HG03460 (cell line): Measurements from ENCODE around the gene AKAIN1.

ENCODE experiments used
- ATAC-seq: cut with Tn5 transposase; IDR thresholded peaks from one replicate; pipeline ENCODE4 v1.9.1; 2021; ENCODE audit not compliant: unreplicated experiment

Gene AKAIN1

DNA sequence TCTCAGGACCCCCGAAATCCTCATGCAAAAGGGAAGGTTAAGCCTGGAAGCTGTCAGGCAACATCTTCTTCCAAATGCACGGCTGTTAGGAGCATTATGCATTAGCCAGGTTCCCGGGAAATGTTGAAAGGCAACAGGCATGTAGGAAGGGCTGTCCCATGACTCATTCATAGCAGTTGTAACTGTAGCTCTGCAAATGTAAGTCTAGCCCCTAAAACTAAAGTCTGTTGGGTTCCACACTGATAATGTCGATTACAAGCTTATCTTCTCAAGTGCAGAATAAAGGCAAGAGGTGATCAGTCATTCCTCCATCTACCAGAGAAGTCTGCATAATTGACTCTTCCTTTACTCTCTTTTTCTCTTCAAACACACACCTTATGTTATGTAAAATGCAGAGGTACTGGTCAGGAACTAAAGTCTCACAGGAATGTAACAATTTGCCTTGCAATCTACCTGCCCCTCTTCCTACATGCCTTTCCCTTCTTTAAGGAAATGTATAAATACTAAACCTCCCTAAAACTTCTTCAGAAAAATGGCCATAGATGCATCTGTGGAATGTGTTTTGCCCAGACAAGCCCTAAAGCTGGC is 99.8 kb downstream of the AKAIN1 start:
- ATAC-seq: no peak

DNA sequence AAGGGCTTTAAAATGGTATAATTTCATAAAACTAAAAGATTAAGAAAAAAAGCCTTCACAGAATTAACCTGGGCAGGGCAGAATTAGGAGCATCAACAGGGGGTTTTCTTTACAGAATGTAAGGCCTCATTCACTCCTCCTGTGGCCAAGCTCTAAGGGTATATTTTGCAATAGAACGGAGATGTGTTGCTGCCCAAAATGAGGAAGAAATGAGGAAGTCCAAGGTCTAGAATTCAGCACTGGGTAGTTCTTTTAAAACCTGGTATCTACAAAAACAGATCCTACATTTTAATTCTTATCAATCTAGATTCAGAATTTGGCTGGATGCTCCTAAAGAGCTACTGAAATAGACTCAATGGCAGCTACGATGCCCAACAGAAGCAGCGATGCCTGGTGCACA is 101.8 kb downstream of the AKAIN1 start:
- ATAC-seq: no peak

DNA sequence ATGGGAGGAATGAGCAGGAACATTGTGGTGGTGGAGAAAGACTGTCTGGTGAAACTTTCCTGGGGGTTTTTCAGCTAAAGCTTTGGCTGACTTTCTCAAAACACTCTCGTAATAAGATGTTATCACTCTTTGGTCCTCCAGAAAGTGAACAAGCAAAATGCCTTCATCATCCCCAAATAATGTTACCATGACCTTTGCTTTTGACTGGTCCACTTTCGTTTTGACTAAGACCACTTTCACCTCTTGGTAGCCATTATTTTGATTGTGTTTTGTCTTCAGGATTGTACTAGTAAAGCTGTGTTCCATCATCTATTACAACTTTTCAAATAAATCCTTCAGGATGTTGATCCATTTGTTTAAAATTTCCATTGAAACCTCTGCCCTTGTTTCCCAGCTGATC is 103.2 kb downstream of the AKAIN1 start:
- ATAC-seq: no peak
